Endodermal cell (in vitro differentiated cells): ENCODE measurements around the gene RFWD3. TPM values are rescaled to one million over a fixed set of nuclear protein-coding genes. Genes with fewer than 3 reads are reported as not detected.

Experiments used
- DNase-seq: peaks from one replicate; pipeline ENCODE4 v3.0.0-alpha.2; 2017
- H3K27ac ChIP-seq: 2 replicates; pipeline ENCODE4 v1.5.1; 2013; ENCODE audit warnings: mild to moderate bottlenecking, low read depth, low read length, moderate library complexity
- H3K27me3 ChIP-seq: 2 replicates; pipeline ENCODE4 v1.6.1; 2013; ENCODE audit warnings: mild to moderate bottlenecking, low read length, moderate library complexity; ENCODE audit not compliant: insufficient read depth, control insufficient read depth, poor library complexity, severe bottlenecking
- H3K36me3 ChIP-seq: 2 replicates; pipeline ENCODE4 v1.7.0; 2013; ENCODE audit warnings: mild to moderate bottlenecking, low read length, moderate library complexity; ENCODE audit not compliant: control insufficient read depth, insufficient read depth
- H3K4me1 ChIP-seq: one replicate; pipeline ENCODE4 v1.7.0; 2013; ENCODE audit warnings: low read length; ENCODE audit not compliant: control insufficient read depth, insufficient read depth
- H3K4me3 ChIP-seq: 2 replicates; pipeline ENCODE4 v1.5.1; 2013; ENCODE audit warnings: mild to moderate bottlenecking, low read length, moderate library complexity
- H3K9ac ChIP-seq: 2 replicates; pipeline ENCODE4 v1.6.1; 2013; ENCODE audit warnings: mild to moderate bottlenecking, low read length, moderate library complexity; ENCODE audit not compliant: poor library complexity, severe bottlenecking; ENCODE audit errors: extremely low read depth
- H3K9me3 ChIP-seq: 2 replicates; pipeline ENCODE4 v1.6.1; 2013; ENCODE audit warnings: mild to moderate bottlenecking, low read length, moderate library complexity; ENCODE audit not compliant: control insufficient read depth
- H3K27ac Mint-ChIP-seq: 2 replicates; pipeline ENCODE4 v1.8.0; 2020; ENCODE audit warnings: mixed read lengths
- H3K27me3 Mint-ChIP-seq: 2 replicates; pipeline ENCODE4 v1.8.0; 2021; ENCODE audit warnings: mild to moderate bottlenecking, mixed read lengths; ENCODE audit not compliant: insufficient read depth
- H3K36me3 Mint-ChIP-seq: 2 replicates; pipeline ENCODE4 v1.8.0; 2020; ENCODE audit warnings: low read depth, mixed read lengths
- H3K4me1 Mint-ChIP-seq: 2 replicates; pipeline ENCODE4 v1.8.0; 2020; ENCODE audit warnings: mixed read lengths
- H3K4me3 Mint-ChIP-seq: 2 replicates; pipeline ENCODE4 v1.8.0; 2020; ENCODE audit warnings: mild to moderate bottlenecking, moderate library complexity, mixed read lengths
- H3K9me3 Mint-ChIP-seq: 2 replicates; pipeline ENCODE4 v1.8.0; 2020; ENCODE audit warnings: mild to moderate bottlenecking, mixed read lengths
- CTCF ChIP-seq: fragments of 200-600 bp; sonication (generic); conservative IDR thresholded peaks from 2 replicates; pipeline ENCODE4 v1.5.0; 2021; ENCODE audit warnings: antibody characterized with exemption, mild to moderate bottlenecking
- WGBS, 2 experiments: methylation state at CpG; one replicate each; pipeline versions ENCODE4 v1.1.5 to v1.1.7; 2013; ENCODE audit warnings: missing lambda C conversion rate in 2 of 2, mixed read lengths in 1 of 2; ENCODE audit not compliant: insufficient coverage in 1 of 2, insufficient read length in 1 of 2; 5-methylcytosine and 5-hydroxymethylcytosine counted together
- total RNA-seq, 2 donors: library from RNA; stranded (reverse); fragmentation: NEBNext Ultra II Directional in 1 of 2; extraction: Animal tissue kit (Norgen Biotek cat#: 25700) in 1 of 2; gene quantifications; 2 replicates in 1 of 2; 3 replicates in 1 of 2; pipeline ENCODE4 v1.2.1, GENCODE V29; 2021

RFWD3 gene
- total RNA-seq, 2 donors from 2014 or later = 81.7 to 97.7 TPM

GRCh38 chr16:74575807-74576643 is 90.7 kb downstream of the RFWD3 start:
- H3K9ac ChIP-seq = no peak overlapping the region
- no peaks in the 10 kb centered on the region for H3K36me3 ChIP-seq
- 95 to 98% methylated on average over 9 to 12 of the region's 12 CpGs for WGBS, 2 experiments
- Mint-ChIP-seq H3K9me3 (no peaks in the 10 kb centered on the region), H3K27ac (peak overlapping the region; percentile 30), H3K4me3 (no peak overlapping the region), H3K27me3 (no peaks in the 10 kb centered on the region), H3K36me3 (no peaks in the 10 kb centered on the region), H3K4me1 (peaks cover 16% of the 10 kb centered on the region)
- H3K4me1 ChIP-seq = no peaks in the 10 kb centered on the region
- no peak for DNase-seq
- no peak overlapping the region for H3K27ac ChIP-seq
- H3K9me3 ChIP-seq = no peaks in the 10 kb centered on the region
- H3K4me3 ChIP-seq = no peak overlapping the region
- TF ChIP-seq CTCF = no peak
- no peaks in the 10 kb centered on the region for H3K27me3 ChIP-seq

- Histone ChIP-seq H3K9me3 (no peaks in the 10 kb centered on the region), H3K4me1 (no peaks in the 10 kb centered on the region), H3K27ac (no peak overlapping the region), H3K27me3 (no peaks in the 10 kb centered on the region), H3K36me3 (no peaks in the 10 kb centered on the region), H3K9ac (no peak overlapping the region), H3K4me3 (no peak overlapping the region)
- Mint-ChIP-seq H3K9me3 (no peaks in the 10 kb centered on the region), H3K27ac (peak overlapping the region; percentile 30), H3K36me3 (no peaks in the 10 kb centered on the region), H3K27me3 (no peaks in the 10 kb centered on the region), H3K4me1 (peaks cover 16% of the 10 kb centered on the region), H3K4me3 (no peak overlapping the region)
- 91 to 100% methylated on average over 1 to 6 of the region's 7 CpGs for whole genome bisulfite sequencing, 2 experiments
- DNase-seq = no peak
- peak; percentile 38 for TF ChIP-seq CTCF
Measured at GRCh38 chr16:74575175-74575806, 91.4 kb downstream of the RFWD3 start.

GRCh38 chr16:74574146-74574545 is 92.5 kb downstream of the RFWD3 start:
- no peaks in the 10 kb centered on the region for H3K9me3 ChIP-seq
- no peaks in the 10 kb centered on the region for H3K4me1 ChIP-seq
- H3K4me3 ChIP-seq = no peak overlapping the region
- no peaks in the 10 kb centered on the region for H3K9me3 Mint-ChIP-seq
- TF ChIP-seq CTCF = no peak
- no peaks in the 10 kb centered on the region for H3K36me3 ChIP-seq
- no peak overlapping the region for H3K27ac Mint-ChIP-seq
- H3K9ac ChIP-seq = no peak overlapping the region
- no peak overlapping the region for H3K4me3 Mint-ChIP-seq
- no peaks in the 10 kb centered on the region for H3K27me3 Mint-ChIP-seq
- WGBS, 2 experiments = 96% methylated on average over 2 of the region's 2 CpGs; no CpG with 5 or more reads in 1 of the 2 experiments
- no peak overlapping the region for H3K27ac ChIP-seq
- H3K36me3 Mint-ChIP-seq = no peaks in the 10 kb centered on the region
- peaks cover 16% of the 10 kb centered on the region for H3K4me1 Mint-ChIP-seq
- DNase-seq = no peak
- no peaks in the 10 kb centered on the region for H3K27me3 ChIP-seq
